ENCODE results near the gene GK. TPM values are rescaled to one million over a fixed set of nuclear protein-coding genes. Genes with fewer than 3 reads are reported as not detected.

GK gene
- total RNA-seq, 1 experiment from 2014 or later = 1.7 TPM

- Histone ChIP-seq H3K4me3 (ENCODE audit: low read depth in 2 of 2, low read length in 2 of 2) (no peak overlapping the region), H3K27me3 (ENCODE audit: control insufficient read depth, insufficient read depth, low read length) (no peaks in the 10 kb centered on the region), H3K27ac (ENCODE audit: low read length) (no peak overlapping the region), H3K4me1 (ENCODE audit: control insufficient read depth, insufficient read depth, low read length) (no peaks in the 10 kb centered on the region), H3K9me3 (ENCODE audit: control insufficient read depth, insufficient read depth, low read depth, low read length) (no peaks in the 10 kb centered on the region), H3K36me3 (ENCODE audit: control insufficient read depth, insufficient read depth, low read length) (no peaks in the 10 kb centered on the region)
- intact Hi-C loops (cut with micrococcal nuclease; ENCODE audit: unreplicated experiment) (no loop called here), in situ Hi-C loops (cut with HindIII; ENCODE audit: low pct_unique_long_range_greater_than_20kb, low sequenced_read_pairs) (no loop called here)
- ATAC-seq (no peak), DNase-seq (ENCODE audit: low read depth, low spot score) (no peak)
- POLR2A ChIA-PET = no interaction called here
- CTCF ChIA-PET = no interaction called here
- no TSS peak for BruUV-seq (replicated peaks)
- no peak for TF ChIP-seq POLR2AphosphoS5 (IDR thresholded peaks at IDR 0.05; ENCODE audit: low read depth, low read length)
- TF ChIP-seq SIN3A (IDR thresholded peaks at IDR 0.05; ENCODE audit: borderline replicate concordance, insufficient read depth, low read depth, low read length) = no peak
- TF ChIP-seq, protein P1, sequence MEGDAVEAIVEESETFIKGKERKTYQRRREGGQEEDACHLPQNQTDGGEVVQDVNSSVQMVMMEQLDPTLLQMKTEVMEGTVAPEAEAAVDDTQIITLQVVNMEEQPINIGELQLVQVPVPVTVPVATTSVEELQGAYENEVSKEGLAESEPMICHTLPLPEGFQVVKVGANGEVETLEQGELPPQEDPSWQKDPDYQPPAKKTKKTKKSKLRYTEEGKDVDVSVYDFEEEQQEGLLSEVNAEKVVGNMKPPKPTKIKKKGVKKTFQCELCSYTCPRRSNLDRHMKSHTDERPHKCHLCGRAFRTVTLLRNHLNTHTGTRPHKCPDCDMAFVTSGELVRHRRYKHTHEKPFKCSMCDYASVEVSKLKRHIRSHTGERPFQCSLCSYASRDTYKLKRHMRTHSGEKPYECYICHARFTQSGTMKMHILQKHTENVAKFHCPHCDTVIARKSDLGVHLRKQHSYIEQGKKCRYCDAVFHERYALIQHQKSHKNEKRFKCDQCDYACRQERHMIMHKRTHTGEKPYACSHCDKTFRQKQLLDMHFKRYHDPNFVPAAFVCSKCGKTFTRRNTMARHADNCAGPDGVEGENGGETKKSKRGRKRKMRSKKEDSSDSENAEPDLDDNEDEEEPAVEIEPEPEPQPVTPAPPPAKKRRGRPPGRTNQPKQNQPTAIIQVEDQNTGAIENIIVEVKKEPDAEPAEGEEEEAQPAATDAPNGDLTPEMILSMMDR (IDR thresholded peaks at IDR 0.05) = no peak
- TF ChIP-seq REST (IDR thresholded peaks at IDR 0.05; ENCODE audit: insufficient read depth in 1 of 2, low read depth in 2 of 2, low read length in 1 of 2) = no peak
- no peak for TF ChIP-seq TCF7L2 (IDR thresholded peaks at IDR 0.05; ENCODE audit: low read depth, low read length)
Measured at GRCh38 chrX:30673127-30673796, 20.0 kb downstream of the GK start.

GRCh38 chrX:30673884-30674598, 20.8 kb downstream of the GK start:
- intact Hi-C loops (cut with micrococcal nuclease; ENCODE audit: unreplicated experiment) (no loop called here), in situ Hi-C loops (cut with HindIII; ENCODE audit: low pct_unique_long_range_greater_than_20kb, low sequenced_read_pairs) (no loop called here)
- Histone ChIP-seq H3K36me3 (ENCODE audit: control insufficient read depth, insufficient read depth, low read length) (no peaks in the 10 kb centered on the region), H3K27ac (ENCODE audit: low read length) (no peak overlapping the region), H3K4me1 (ENCODE audit: control insufficient read depth, insufficient read depth, low read length) (no peaks in the 10 kb centered on the region), H3K4me3 (ENCODE audit: low read depth in 2 of 2, low read length in 2 of 2) (no peak overlapping the region), H3K27me3 (ENCODE audit: control insufficient read depth, insufficient read depth, low read length) (no peaks in the 10 kb centered on the region), H3K9me3 (ENCODE audit: control insufficient read depth, insufficient read depth, low read depth, low read length) (no peaks in the 10 kb centered on the region)
- CTCF ChIA-PET = no interaction called here
- TF ChIP-seq POLR2AphosphoS5 (IDR thresholded peaks at IDR 0.05; ENCODE audit: low read depth, low read length) = no peak
- DNase-seq (ENCODE audit: low read depth, low spot score) = no peak
- POLR2A ChIA-PET = no interaction called here
- ATAC-seq = no peak
- no TSS peak for BruUV-seq (replicated peaks)

DNA sequence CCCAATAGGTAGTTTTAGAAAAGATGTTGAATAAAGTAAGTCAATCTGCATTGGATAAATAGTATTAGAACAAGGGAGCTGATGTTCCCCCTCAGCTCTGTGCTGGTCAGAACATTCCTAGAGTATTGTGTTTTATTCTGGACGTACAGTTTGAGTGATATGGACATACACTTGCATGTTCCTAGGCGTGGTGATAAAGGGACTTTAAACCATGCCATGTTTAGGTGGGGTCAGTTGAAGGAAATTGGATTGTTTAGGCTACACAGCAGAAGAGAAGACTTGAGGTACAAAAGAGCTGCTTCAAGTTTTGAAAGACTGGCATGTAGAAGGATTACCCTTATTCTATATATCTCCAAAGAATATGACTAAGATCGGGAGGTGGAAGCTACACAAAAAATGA, 21.6 kb downstream of the GK start:
- ChIA-PET POLR2A (no interaction called here), CTCF (no interaction called here)
- H3K9me3 ChIP-seq (ENCODE audit: control insufficient read depth, insufficient read depth, low read depth, low read length) = no peaks in the 10 kb centered on the region
- no peak overlapping the region for H3K4me3 ChIP-seq (ENCODE audit: low read depth in 2 of 2, low read length in 2 of 2)
- in situ Hi-C loops (cut with HindIII; ENCODE audit: low pct_unique_long_range_greater_than_20kb, low sequenced_read_pairs) = no loop called here
- no peaks in the 10 kb centered on the region for H3K36me3 ChIP-seq (ENCODE audit: control insufficient read depth, insufficient read depth, low read length)
- TF ChIP-seq POLR2AphosphoS5 (IDR thresholded peaks at IDR 0.05; ENCODE audit: low read depth, low read length) = no peak
- TF ChIP-seq TCF7L2 (IDR thresholded peaks at IDR 0.05; ENCODE audit: low read depth, low read length) = no peak
- TF ChIP-seq SIN3A (IDR thresholded peaks at IDR 0.05; ENCODE audit: borderline replicate concordance, insufficient read depth, low read depth, low read length) = no peak
- TF ChIP-seq, protein P1 (IDR thresholded peaks at IDR 0.05) = no peak
- TF ChIP-seq REST (IDR thresholded peaks at IDR 0.05; ENCODE audit: insufficient read depth in 1 of 2, low read depth in 2 of 2, low read length in 1 of 2) = no peak
- H3K4me1 ChIP-seq (ENCODE audit: control insufficient read depth, insufficient read depth, low read length) = no peaks in the 10 kb centered on the region
- no peak overlapping the region for H3K27ac ChIP-seq (ENCODE audit: low read length)
- no peaks in the 10 kb centered on the region for H3K27me3 ChIP-seq (ENCODE audit: control insufficient read depth, insufficient read depth, low read length)
- no peak for ATAC-seq
- no TSS peak for BruUV-seq (replicated peaks)
- DNase-seq (ENCODE audit: low read depth, low spot score) = no peak
- intact Hi-C loops (cut with micrococcal nuclease; ENCODE audit: unreplicated experiment) = no loop called here
